SK-N-SH treated with all-trans-retinoic acid at 6 μM for 48 hours (cell line): ENCODE measurements around the gene GCSAM.

Experiments
- ATAC-seq: fragments of 200-7000 bp; cut with Tn5 transposase; 3 replicates; pipeline ENCODE4 v1.9.1; 2020; ENCODE audit warnings: mild to moderate bottlenecking, moderate library complexity
- ARNTL ChIP-seq: fragments of 450-650 bp; formaldehyde crosslinking; IDR thresholded peaks from 2 replicates; pipeline ENCODE4 v1.5.0; 2020; ENCODE audit warnings: low read depth, mild to moderate bottlenecking, moderate library complexity, borderline replicate concordance
- CREB5 ChIP-seq: fragments of 250-450 bp; sonication (Bioruptor Pico); IDR thresholded peaks from 2 replicates; pipeline ENCODE4 v1.5.1; 2020; ENCODE audit warnings: low read depth, mild to moderate bottlenecking, moderate library complexity
- CSDC2 ChIP-seq: fragments of 250-450 bp; sonication (Bioruptor Pico); IDR thresholded peaks from 2 replicates; pipeline ENCODE4 v1.5.0; 2020; ENCODE audit warnings: mild to moderate bottlenecking, moderate library complexity
- CSRNP3 ChIP-seq: fragments of 250-450 bp; sonication (Bioruptor Pico); IDR thresholded peaks from 2 replicates; pipeline ENCODE4 v1.5.1; 2021; ENCODE audit warnings: mild to moderate bottlenecking, moderate library complexity
- ESRRG ChIP-seq: fragments of 250-450 bp; sonication (Bioruptor Pico); IDR thresholded peaks from 2 replicates; pipeline ENCODE4 v1.6.1; 2021; ENCODE audit warnings: mild to moderate bottlenecking
- GLIS3 ChIP-seq: fragments of 250-450 bp; sonication (Bioruptor Pico); IDR thresholded peaks from 2 replicates; pipeline ENCODE4 v1.5.0; 2020; ENCODE audit warnings: mild to moderate bottlenecking, moderate library complexity
- ISL1 ChIP-seq: fragments of 250-450 bp; sonication (Bioruptor Pico); IDR thresholded peaks from 2 replicates; pipeline ENCODE4 v2.1.2; 2022; ENCODE audit warnings: mild to moderate bottlenecking, moderate library complexity
- OSR1 ChIP-seq: fragments of 250-450 bp; sonication (Bioruptor Pico); IDR thresholded peaks from 2 replicates; pipeline ENCODE4 v1.8.0; 2022; ENCODE audit warnings: moderate library complexity, mild to moderate bottlenecking, inconsistent platforms
- PATZ1 ChIP-seq: fragments of 250-450 bp; sonication (Bioruptor Pico); IDR thresholded peaks from 2 replicates; pipeline ENCODE4 v1.8.0; 2020; ENCODE audit warnings: mild to moderate bottlenecking, moderate library complexity, borderline replicate concordance
- POU6F1 ChIP-seq: fragments of 250-450 bp; sonication (Bioruptor Pico); IDR thresholded peaks from 2 replicates; pipeline ENCODE4 v1.8.0; 2021; ENCODE audit warnings: low read depth, mild to moderate bottlenecking, moderate library complexity, borderline replicate concordance
- SNAI2 ChIP-seq: fragments of 250-450 bp; sonication (Bioruptor Pico); IDR thresholded peaks from 2 replicates; pipeline ENCODE4 v1.5.0; 2020; ENCODE audit warnings: mild to moderate bottlenecking, moderate library complexity
- TCF4 ChIP-seq: fragments of 250-450 bp; sonication (Bioruptor Pico); IDR thresholded peaks from 2 replicates; pipeline ENCODE4 v1.8.0; 2021; ENCODE audit warnings: mild to moderate bottlenecking, moderate library complexity, borderline replicate concordance
- TOX ChIP-seq: fragments of 250-450 bp; sonication (Bioruptor Pico); IDR thresholded peaks from 2 replicates; pipeline ENCODE4 v1.8.0; 2021; ENCODE audit warnings: mild to moderate bottlenecking, moderate library complexity, borderline replicate concordance
- TSHZ2 ChIP-seq: fragments of 250-450 bp; sonication (Bioruptor Pico); IDR thresholded peaks from 2 replicates; pipeline ENCODE4 v1.5.0; 2020; ENCODE audit warnings: mild to moderate bottlenecking, moderate library complexity
- ZC3H10 ChIP-seq: fragments of 250-450 bp; sonication (Bioruptor Pico); IDR thresholded peaks from 2 replicates; pipeline ENCODE4 v1.5.1; 2021; ENCODE audit warnings: mild to moderate bottlenecking, moderate library complexity
- ZFP3 ChIP-seq: fragments of 250-450 bp; sonication (Bioruptor Pico); IDR thresholded peaks from 2 replicates; pipeline ENCODE4 v1.5.0; 2020; ENCODE audit warnings: mild to moderate bottlenecking, moderate library complexity
- ZFP30 ChIP-seq: fragments of 450-650 bp; formaldehyde crosslinking; IDR thresholded peaks from 2 replicates; pipeline ENCODE4 v1.5.0; 2022; ENCODE audit warnings: mild to moderate bottlenecking, moderate library complexity
- ZNF565 ChIP-seq: fragments of 450-650 bp; formaldehyde crosslinking; conservative IDR thresholded peaks from 2 replicates; pipeline ENCODE4 v1.5.0; 2020; ENCODE audit warnings: low read depth, mild to moderate bottlenecking, moderate library complexity
- ZNF8 ChIP-seq: fragments of 450-650 bp; formaldehyde crosslinking; IDR thresholded peaks from 2 replicates; pipeline ENCODE4 v1.5.0; 2020; ENCODE audit warnings: mild to moderate bottlenecking, moderate library complexity

Gene GCSAM

GRCh38 chr3:112089956-112090886 is 42.8 kb downstream of the GCSAM start:
- TF ChIP-seq ESRRG (no peak), TSHZ2 (CRISPR knock-in tag) (no peak), ZFP30 (CRISPR knock-in tag) (no peak), ISL1 (CRISPR knock-in tag) (no peak), GLIS3 (CRISPR knock-in tag) (no peak), ZNF565 (CRISPR knock-in tag) (no peak), CSDC2 (CRISPR knock-in tag) (no peak), CREB5 (CRISPR knock-in tag) (no peak), ZFP3 (no peak), ARNTL (CRISPR knock-in tag) (no peak), TCF4 (CRISPR knock-in tag) (no peak), OSR1 (no peak), ZNF8 (CRISPR knock-in tag) (no peak), SNAI2 (no peak), ZC3H10 (no peak), CSRNP3 (CRISPR knock-in tag) (no peak)
- no peak for ATAC-seq

- TF ChIP-seq PATZ1 = no peak
- TF ChIP-seq ZC3H10 = no peak
- TF ChIP-seq ESRRG = no peak
- TF ChIP-seq ZNF8 (CRISPR knock-in tag) = no peak
- TF ChIP-seq CSDC2 (CRISPR knock-in tag) = no peak
- TF ChIP-seq ISL1 (CRISPR knock-in tag) = no peak
- TF ChIP-seq ZNF565 (CRISPR knock-in tag) = no peak
- no peak for TF ChIP-seq CSRNP3 (CRISPR knock-in tag)
- no peak for TF ChIP-seq SNAI2
- no peak for TF ChIP-seq GLIS3 (CRISPR knock-in tag)
- no peak for TF ChIP-seq POU6F1 (CRISPR knock-in tag)
- no peak for TF ChIP-seq TSHZ2 (CRISPR knock-in tag)
- no peak for TF ChIP-seq CREB5 (CRISPR knock-in tag)
- no peak for TF ChIP-seq TOX
- ATAC-seq = no peak
These were observed 44.1 kb downstream of the GCSAM start for GRCh38 chr3:112088944-112089343.
